Stimulated activated naive CD4-positive, alpha-beta T cell (primary cell): ENCODE results near the gene LDAF1.
"Not testable (repeated sequence)": the region's sequence is repeated elsewhere in the genome, so short reads cannot be mapped to it uniquely, and the experiment has no call there.

Experiments used
- DNase-seq, 6 experiments: peaks; one replicate each; lab custom pipeline; 2025; lab: John Stamatoyannopoulos, UW

The LDAF1 gene

GRCh38 chr16:21162661-21163151 lies 4.2 kb downstream of the LDAF1 start:
- DNase-seq: no peak

GRCh38 chr16:21163576-21163975 lies 5.1 kb downstream of the LDAF1 start:
- DNase-seq: no peak

- DNase-seq: no peak
Observed at GRCh38 chr16:21164521-21165168, 6.2 kb downstream of the LDAF1 start.

- DNase-seq: no peak
Observed at GRCh38 chr16:21166561-21166961, 8.1 kb downstream of the LDAF1 start.

GRCh38 chr16:21167360-21167759 lies 8.9 kb downstream of the LDAF1 start:
- DNase-seq: no peak

- DNase-seq: no peak
Observed at GRCh38 chr16:21167929-21168602, 9.6 kb downstream of the LDAF1 start.

- DNase-seq: no peak
Observed at GRCh38 chr16:21169249-21169981, 10.9 kb downstream of the LDAF1 start.

- DNase-seq: not testable (repeated sequence)
Observed at GRCh38 chr16:21170116-21170515, 11.6 kb downstream of the LDAF1 start.

- no peak for DNase-seq
Observed at GRCh38 chr16:21172650-21173049, 14.2 kb downstream of the LDAF1 start.

GRCh38 chr16:21175397-21175796 lies 16.9 kb downstream of the LDAF1 start:
- no peak for DNase-seq

- DNase-seq: no peak
Observed at GRCh38 chr16:21179126-21179982, 20.9 kb downstream of the LDAF1 start.

GRCh38 chr16:21179983-21180365 lies 21.5 kb downstream of the LDAF1 start:
- no peak for DNase-seq

- no peak for DNase-seq
Observed at GRCh38 chr16:21183995-21184394, 25.5 kb downstream of the LDAF1 start.

- no peak for DNase-seq
Observed at GRCh38 chr16:21184834-21185233, 26.4 kb downstream of the LDAF1 start.

GRCh38 chr16:21185659-21186325 lies 27.3 kb downstream of the LDAF1 start:
- no peak for DNase-seq

- DNase-seq: no peak
Observed at GRCh38 chr16:21186326-21186691, 27.8 kb downstream of the LDAF1 start.

GRCh38 chr16:21189311-21189710 lies 30.8 kb downstream of the LDAF1 start:
- no peak for DNase-seq

GRCh38 chr16:21190013-21190412 lies 31.5 kb downstream of the LDAF1 start:
- DNase-seq: no peak

- no peak for DNase-seq
Observed at GRCh38 chr16:21190599-21190998, 32.1 kb downstream of the LDAF1 start.

- no peak for DNase-seq
Observed at GRCh38 chr16:21192991-21193390, 34.5 kb downstream of the LDAF1 start.

- no peak for DNase-seq
Observed at GRCh38 chr16:21194771-21195301, 36.4 kb downstream of the LDAF1 start.
